HEK293 (cell line): ENCODE results near the gene KARS1.

Source experiments
- GLI4 ChIP-seq: fragments of 450-650 bp; formaldehyde crosslinking; IDR thresholded peaks from 2 replicates; pipeline ENCODE4 v1.5.1; 2016; ENCODE audit warnings: missing biosample characterization, missing genetic modification characterization
- KLF17 ChIP-seq: fragments of 450-650 bp; formaldehyde crosslinking; IDR thresholded peaks from 2 replicates; pipeline ENCODE4 v1.5.1; 2016; ENCODE audit warnings: missing biosample characterization, missing genetic modification characterization
- KLF8 ChIP-seq: fragments of 450-650 bp; formaldehyde crosslinking; IDR thresholded peaks from 2 replicates; pipeline ENCODE4 v1.5.1; 2016; ENCODE audit warnings: missing biosample characterization, missing genetic modification characterization
- OSR2 ChIP-seq: fragments of 450-650 bp; formaldehyde crosslinking; IDR thresholded peaks from 2 replicates; pipeline ENCODE4 v1.5.1; 2016; ENCODE audit warnings: missing biosample characterization, missing genetic modification characterization
- PRDM2 ChIP-seq: fragments of 450-650 bp; formaldehyde crosslinking; IDR thresholded peaks from 2 replicates; pipeline ENCODE4 v1.5.1; 2016; ENCODE audit warnings: missing biosample characterization, missing genetic modification characterization, borderline replicate concordance
- PRDM4 ChIP-seq: fragments of 450-650 bp; formaldehyde crosslinking; IDR thresholded peaks from 2 replicates; pipeline ENCODE4 v1.5.1; 2017; ENCODE audit warnings: missing biosample characterization, missing genetic modification characterization
- TSHZ1 ChIP-seq: fragments of 450-650 bp; formaldehyde crosslinking; IDR thresholded peaks from 2 replicates; pipeline ENCODE4 v1.5.1; 2016; ENCODE audit warnings: missing biosample characterization, missing genetic modification characterization, borderline replicate concordance
- ZBTB10 ChIP-seq: fragments of 450-650 bp; formaldehyde crosslinking; IDR thresholded peaks from 2 replicates; pipeline ENCODE4 v1.5.1; 2016; ENCODE audit warnings: missing biosample characterization, missing genetic modification characterization
- ZBTB11 ChIP-seq: fragments of 450-650 bp; formaldehyde crosslinking; conservative IDR thresholded peaks from 2 replicates; pipeline ENCODE4 v1.5.1; 2016; ENCODE audit warnings: low read depth, missing biosample characterization, missing genetic modification characterization
- ZNF112 ChIP-seq: fragments of 450-650 bp; formaldehyde crosslinking; IDR thresholded peaks from 2 replicates; pipeline ENCODE4 v1.5.0; 2017; ENCODE audit warnings: missing biosample characterization, missing genetic modification characterization
- ZNF449 ChIP-seq: fragments of 450-650 bp; formaldehyde crosslinking; IDR thresholded peaks from 2 replicates; pipeline ENCODE4 v1.5.1; 2017; ENCODE audit warnings: missing biosample characterization, mild to moderate bottlenecking, missing genetic modification characterization, moderate library complexity
- ZNF48 ChIP-seq: fragments of 450-650 bp; formaldehyde crosslinking; IDR thresholded peaks from 2 replicates; pipeline ENCODE4 v1.5.1; 2016; ENCODE audit warnings: missing biosample characterization, missing genetic modification characterization
- ZNF510 ChIP-seq: fragments of 450-650 bp; formaldehyde crosslinking; IDR thresholded peaks from 2 replicates; pipeline ENCODE4 v1.5.1; 2018; ENCODE audit warnings: mild to moderate bottlenecking, missing genetic modification characterization, missing biosample characterization; ENCODE audit not compliant: insufficient replicate concordance
- ZNF558 ChIP-seq: fragments of 450-650 bp; formaldehyde crosslinking; IDR thresholded peaks from 2 replicates; pipeline ENCODE4 v1.5.1; 2016; ENCODE audit warnings: missing biosample characterization, missing genetic modification characterization
- ZNF561 ChIP-seq: fragments of 450-650 bp; IDR thresholded peaks from 2 replicates; pipeline ENCODE4 v1.5.1; 2018; ENCODE audit warnings: missing biosample characterization, missing genetic modification characterization, borderline replicate concordance

The KARS1 gene

GRCh38 chr16:75624921-75625334, 22.5 kb downstream of the KARS1 start (continued):
- no peak for TF ChIP-seq ZBTB10 (tag by site-specific recombination)
- no peak for TF ChIP-seq PRDM2 (tag by site-specific recombination)
- TF ChIP-seq ZNF112 (tag by site-specific recombination), result no peak
- no peak for TF ChIP-seq GLI4 (tag by site-specific recombination)
- TF ChIP-seq KLF8, result peak; percentile 70
- no peak for TF ChIP-seq ZNF558 (tag by site-specific recombination)
- no peak for TF ChIP-seq ZNF561
- TF ChIP-seq ZNF510, result no peak
- TF ChIP-seq KLF17, result 0 out of 2 replicates have a peak, but pooled peaks have one; percentile 26
- TF ChIP-seq OSR2 (tag by site-specific recombination), result peak; percentile 38
- TF ChIP-seq ZNF48, result no peak
- TF ChIP-seq ZNF449, result no peak
- peak; percentile 30; the same call in 1 of the 2 replicates for TF ChIP-seq PRDM4 (tag by site-specific recombination)
- peak; percentile 72; the same call in 1 of the 2 replicates for TF ChIP-seq TSHZ1 (tag by site-specific recombination)
- TF ChIP-seq ZBTB11, result 0 out of 2 replicates have a peak, but pooled peaks have one; percentile 2
